GM18861 (cell line): ENCODE results near the gene CPT1B.
"Not testable (repeated sequence)": the region's sequence is repeated elsewhere in the genome, so short reads cannot be mapped to it uniquely, and the experiment has no call there.

Experiments used
- ATAC-seq: cut with Tn5 transposase; IDR thresholded peaks from one replicate; pipeline ENCODE4 v1.9.1; 2021; ENCODE audit not compliant: unreplicated experiment

The CPT1B gene

GRCh38 chr22:50547263-50547985 lies 30.8 kb downstream of the CPT1B start:
- ATAC-seq = no peak

GRCh38 chr22:50546326-50547262 lies 31.6 kb downstream of the CPT1B start:
- ATAC-seq = no peak

GRCh38 chr22:50545522-50546325 lies 32.5 kb downstream of the CPT1B start, which contains the start of gene KLHDC7B:
Gene KLHDC7B (plus strand): TSS chr22:50545899. CDS start chr22:50546244, 345 bp downstream.
- no peak for ATAC-seq

- ATAC-seq = no peak
These were observed 33.4 kb downstream of the CPT1B start for GRCh38 chr22:50544746-50545253.

- ATAC-seq = no peak
These were observed 34.0 kb downstream of the CPT1B start for GRCh38 chr22:50544078-50544745.

GRCh38 chr22:50542416-50542927 lies 35.8 kb downstream of the CPT1B start:
- no peak for ATAC-seq

GRCh38 chr22:50541667-50542026 lies 36.6 kb downstream of the CPT1B start:
- not testable (repeated sequence) for ATAC-seq

- no peak for ATAC-seq
These were observed 37.8 kb downstream of the CPT1B start for GRCh38 chr22:50540381-50540780.

GRCh38 chr22:50537765-50538164 lies 40.5 kb downstream of the CPT1B start:
- no peak for ATAC-seq

GRCh38 chr22:50536226-50536625 lies 42.0 kb downstream of the CPT1B start:
- no peak for ATAC-seq

- ATAC-seq = no peak
These were observed 43.1 kb downstream of the CPT1B start for GRCh38 chr22:50535113-50535512.

- not testable (repeated sequence) for ATAC-seq
These were observed 44.1 kb downstream of the CPT1B start for GRCh38 chr22:50533856-50534711.

GRCh38 chr22:50532824-50533796 lies 45.1 kb downstream of the CPT1B start:
- no peak for ATAC-seq

GRCh38 chr22:50531962-50532674 lies 46.1 kb downstream of the CPT1B start:
- no peak for ATAC-seq

- no peak for ATAC-seq
These were observed 46.7 kb downstream of the CPT1B start for GRCh38 chr22:50531546-50531961.

GRCh38 chr22:50530877-50531545 lies 47.2 kb downstream of the CPT1B start:
- ATAC-seq = no peak

GRCh38 chr22:50530580-50530876 lies 47.7 kb downstream of the CPT1B start:
- ATAC-seq = no peak
